GM13976 (cell line): ENCODE data around the gene MKRN2OS.

ENCODE experiments used
- DNase-seq: peaks from one replicate; pipeline ENCODE4 v3.0.0; 2012; ENCODE audit warnings: low spot score
- CTCF ChIP-seq: IDR thresholded peaks from 2 replicates; pipeline ENCODE4 v1.5.1; 2012; ENCODE audit warnings: borderline replicate concordance, mild to moderate bottlenecking; ENCODE audit not compliant: insufficient read depth; ENCODE audit errors: extremely low read depth, missing control alignments, control extremely low read depth
- in situ Hi-C: fragments of 300-500 bp; cut with MboI; formaldehyde crosslinking; loops from one replicate; pipeline ENCODE4 v1.12.0; 2022; ENCODE audit warnings: low sequenced_read_pairs, mixed read lengths, inconsistent platforms; ENCODE audit not compliant: unreplicated experiment

The MKRN2OS gene

DNA sequence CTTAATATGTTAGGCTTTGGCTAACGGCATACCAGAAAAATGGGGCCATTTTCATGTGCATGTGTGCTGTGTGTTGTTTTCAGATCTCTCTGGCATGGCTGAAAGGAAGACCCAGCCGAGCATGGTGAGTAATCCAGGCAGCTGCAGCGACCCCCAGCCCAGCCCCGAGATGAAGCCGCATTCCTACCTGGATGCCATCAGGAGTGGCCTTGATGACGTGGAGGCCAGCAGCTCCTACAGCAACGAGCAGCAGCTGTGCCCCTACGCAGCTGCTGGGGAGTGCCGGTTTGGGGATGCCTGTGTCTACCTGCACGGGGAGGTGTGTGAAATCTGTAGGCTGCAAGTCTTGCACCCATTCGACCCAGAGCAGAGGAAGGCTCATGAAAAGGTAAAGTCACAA lies 26.7 kb upstream of the MKRN2OS start:
- in situ Hi-C loops = no loop called here
- no peak for DNase-seq
- TF ChIP-seq CTCF = no peak

DNA sequence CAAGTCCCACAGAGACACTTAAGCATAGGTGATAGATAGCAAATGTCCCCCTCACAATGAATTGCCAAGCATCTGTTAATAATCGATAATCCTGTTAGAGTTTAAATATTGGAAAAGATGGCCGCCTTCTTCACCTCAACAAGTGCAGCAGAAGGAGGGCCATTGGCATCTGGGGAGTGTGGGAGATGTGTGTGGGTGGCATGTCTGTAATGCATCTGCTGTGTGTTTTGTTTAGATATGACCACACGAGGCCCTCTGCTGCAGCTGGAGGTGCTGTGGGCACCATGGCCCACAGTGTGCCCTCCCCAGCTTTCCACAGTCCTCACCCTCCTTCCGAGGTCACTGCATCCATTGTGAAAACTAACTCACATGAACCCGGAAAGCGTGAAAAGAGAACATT lies 24.5 kb upstream of the MKRN2OS start:
- no peak for TF ChIP-seq CTCF
- in situ Hi-C loops = no loop called here
- no peak for DNase-seq

DNA sequence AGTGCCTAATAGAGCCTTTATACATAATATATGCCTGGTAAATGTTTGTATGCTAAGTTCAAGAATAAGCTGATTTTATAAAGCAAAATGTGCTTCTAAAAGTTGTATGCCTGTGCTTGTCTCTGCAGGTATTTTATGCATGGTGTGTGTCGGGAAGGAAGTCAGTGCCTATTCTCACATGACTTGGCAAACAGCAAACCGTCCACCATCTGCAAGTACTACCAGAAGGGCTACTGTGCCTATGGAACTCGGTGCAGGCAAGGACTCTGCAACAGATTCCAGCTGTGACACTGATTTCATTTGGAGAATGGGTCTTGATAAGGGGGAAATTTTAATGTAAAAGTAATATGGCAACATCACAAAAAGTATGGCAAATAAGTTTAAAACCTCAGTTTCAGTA lies 23.4 kb upstream of the MKRN2OS start:
- in situ Hi-C loops = no loop called here
- no peak for TF ChIP-seq CTCF
- no peak for DNase-seq

- in situ Hi-C loops = no loop called here
- no peak for TF ChIP-seq CTCF
- no peak for DNase-seq
Measured at GRCh38 chr3:12566976-12567375, 21.7 kb upstream of the MKRN2OS start.

DNA sequence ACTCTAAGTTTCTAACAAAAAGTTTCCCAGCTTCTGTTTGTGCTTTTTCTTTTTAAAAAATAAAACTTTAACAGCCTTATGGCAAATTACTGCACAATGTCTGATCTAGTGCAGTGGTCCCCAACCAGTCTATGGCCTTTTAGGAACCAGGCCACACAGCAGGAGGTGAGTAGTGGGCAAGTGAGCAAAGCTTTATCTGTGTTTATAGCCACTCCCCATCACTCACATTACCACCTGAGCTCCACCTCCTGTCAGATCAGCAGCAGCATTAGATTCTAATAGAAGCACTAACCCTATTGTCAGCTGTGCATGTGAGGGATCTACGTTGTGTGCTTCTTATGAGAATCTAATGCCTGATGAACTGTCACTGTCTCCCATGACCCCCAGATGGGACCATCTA lies 17.2 kb upstream of the MKRN2OS start:
- DNase-seq = no peak
- in situ Hi-C loops = no loop called here
- no peak for TF ChIP-seq CTCF

GRCh38 chr3:12561397-12561796 lies 16.1 kb upstream of the MKRN2OS start:
- in situ Hi-C loops = no loop called here
- DNase-seq = no peak

More at GRCh38 chr3:12561397-12561796, 16.1 kb upstream of the MKRN2OS start:
- TF ChIP-seq CTCF = no peak
